Esophagus mucosa (tissue), 1 donor: ENCODE measurements around the gene C12orf43. TPM values are rescaled to one million over a fixed set of nuclear protein-coding genes. Genes with fewer than 3 reads are reported as not detected.

Experiments used
- ATAC-seq: fragments of 200-7000 bp; cut with Tn5 transposase; one replicate; pipeline ENCODE4 v1.9.1; 2020
- total RNA-seq: library from RNA; stranded (reverse); gene quantifications from one replicate; pipeline ENCODE4 v1.2.4, GENCODE V29; 2023
- donor health status: DM: yes; HTN: yes; CAD: no.

The C12orf43 gene
- total RNA-seq, 1 donor from 2014 or later: 7.9 TPM

GRCh38 chr12:121030576-121031212 lies 14.4 kb upstream of the C12orf43 start:
- ATAC-seq: no peak

GRCh38 chr12:121026274-121027045 lies 10.2 kb upstream of the C12orf43 start:
- peak; percentile 14 for ATAC-seq

GRCh38 chr12:121025442-121026226 lies 9.3 kb upstream of the C12orf43 start:
- ATAC-seq: peak; percentile 84

DNA sequence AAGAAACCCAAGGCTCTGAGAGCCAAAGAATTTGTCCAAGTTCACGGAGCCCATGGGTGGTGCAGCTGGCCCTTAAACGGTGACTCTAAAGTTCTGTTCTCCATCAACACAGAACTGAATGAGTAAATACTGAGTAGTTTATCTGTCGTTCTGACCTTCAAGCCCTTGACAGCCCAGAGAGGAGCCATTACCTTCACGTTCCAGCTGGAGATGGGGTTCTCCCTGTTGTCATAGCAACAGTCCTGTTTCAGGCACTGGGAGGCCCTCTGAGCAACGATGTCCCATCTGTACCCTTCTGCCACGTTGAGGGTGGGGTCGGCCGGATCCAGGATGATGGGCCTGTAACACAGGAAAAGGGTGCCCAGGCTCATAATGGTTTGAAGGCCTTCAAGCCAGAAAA lies 7.5 kb upstream of the C12orf43 start:
- no peak for ATAC-seq

- no peak for ATAC-seq
Measured at GRCh38 chr12:121022713-121023112, 6.4 kb upstream of the C12orf43 start.

DNA sequence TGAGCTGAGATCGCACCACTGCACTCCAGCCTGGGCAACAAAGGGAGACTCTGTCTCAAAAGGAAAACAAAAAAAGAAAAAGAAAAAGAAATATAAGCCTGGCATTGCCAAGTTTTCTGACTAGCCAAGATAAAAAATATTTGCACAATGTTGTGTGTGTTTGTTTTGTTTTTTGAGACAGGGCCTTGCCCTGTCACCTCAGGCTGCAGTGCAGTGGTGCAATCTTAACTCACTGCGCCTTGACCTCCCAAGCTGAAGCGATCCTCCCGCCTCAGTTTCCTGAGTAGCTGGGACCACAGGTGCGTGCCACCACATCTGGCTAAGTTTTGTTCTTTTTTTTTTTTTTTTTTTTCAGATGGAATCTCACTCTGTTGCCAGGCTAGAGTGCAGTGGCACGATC lies 5.5 kb upstream of the C12orf43 start:
- no peak for ATAC-seq

GRCh38 chr12:121018860-121019617 lies 2.8 kb upstream of the C12orf43 start:
- no peak for ATAC-seq

DNA sequence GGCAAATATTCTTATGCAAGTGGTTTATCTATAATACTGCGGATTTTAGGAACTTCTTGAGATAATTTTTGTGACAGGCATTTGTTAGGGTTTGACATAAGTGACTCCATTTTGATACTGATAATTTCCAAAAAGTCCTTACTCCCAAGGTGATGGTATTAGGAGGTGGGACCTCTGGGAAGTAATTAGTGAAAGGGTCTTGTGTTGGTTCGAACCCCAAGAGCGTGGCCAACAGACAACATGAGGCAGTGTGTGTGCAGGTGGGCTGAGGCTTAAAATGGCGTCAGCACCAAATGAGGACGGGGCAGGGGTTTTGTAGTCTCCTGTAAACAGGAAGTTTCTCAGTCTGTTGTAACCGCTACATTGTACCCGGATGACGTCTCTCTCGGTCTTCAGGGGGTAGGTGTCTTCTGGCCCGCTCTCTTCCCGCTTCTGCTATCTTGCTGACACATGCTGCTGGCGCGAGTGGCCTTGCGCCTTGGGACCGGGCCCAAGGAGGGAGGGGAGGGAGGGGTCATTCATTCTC lies 1.7 kb upstream of the C12orf43 start:
- ATAC-seq: no peak

- no peak for ATAC-seq
Measured at GRCh38 chr12:121013715-121014114, 2.6 kb downstream of the C12orf43 start.

- ATAC-seq: no peak
Measured at GRCh38 chr12:121011820-121012219, 4.5 kb downstream of the C12orf43 start.

- no peak for ATAC-seq
Measured at GRCh38 chr12:121010860-121011259, 5.4 kb downstream of the C12orf43 start.

GRCh38 chr12:121009741-121010140 lies 6.5 kb downstream of the C12orf43 start:
- peak; percentile 85 for ATAC-seq

DNA sequence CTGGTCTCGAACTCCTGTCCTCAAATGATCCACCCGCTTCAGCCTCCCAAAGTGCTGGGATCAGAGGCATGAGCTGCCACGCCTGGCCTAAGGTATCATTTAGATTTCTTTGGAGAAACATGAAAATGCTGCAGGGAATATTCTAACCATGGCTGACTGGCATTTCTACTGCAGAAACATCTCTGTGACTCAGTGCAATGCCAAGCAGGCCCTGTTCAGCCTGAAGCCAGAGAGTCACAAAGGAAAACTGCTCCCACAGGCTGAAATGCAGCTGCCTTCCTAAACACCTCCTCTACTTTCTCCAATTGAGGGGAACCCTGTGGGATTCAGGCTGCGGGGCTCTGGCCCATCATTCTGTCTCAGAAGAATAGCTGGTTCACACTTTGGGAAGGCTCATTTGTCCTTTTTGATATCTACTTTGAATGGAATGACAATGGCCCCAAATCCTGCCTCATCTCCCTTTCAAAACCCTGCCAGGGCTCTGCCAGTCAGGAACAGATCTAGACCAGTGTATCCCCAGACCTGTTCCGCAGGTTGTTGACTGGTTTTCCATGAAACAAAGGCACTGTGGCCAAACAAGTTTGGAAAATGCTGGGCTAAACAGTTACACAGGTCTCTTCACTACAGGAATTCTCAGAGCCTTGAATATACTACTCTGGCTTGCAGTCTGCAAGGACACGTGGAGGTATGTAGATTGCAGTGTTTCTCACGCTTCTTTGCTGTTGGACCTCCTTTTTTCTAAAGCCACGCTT lies 7.8 kb downstream of the C12orf43 start:
- peak; percentile 81 for ATAC-seq

DNA sequence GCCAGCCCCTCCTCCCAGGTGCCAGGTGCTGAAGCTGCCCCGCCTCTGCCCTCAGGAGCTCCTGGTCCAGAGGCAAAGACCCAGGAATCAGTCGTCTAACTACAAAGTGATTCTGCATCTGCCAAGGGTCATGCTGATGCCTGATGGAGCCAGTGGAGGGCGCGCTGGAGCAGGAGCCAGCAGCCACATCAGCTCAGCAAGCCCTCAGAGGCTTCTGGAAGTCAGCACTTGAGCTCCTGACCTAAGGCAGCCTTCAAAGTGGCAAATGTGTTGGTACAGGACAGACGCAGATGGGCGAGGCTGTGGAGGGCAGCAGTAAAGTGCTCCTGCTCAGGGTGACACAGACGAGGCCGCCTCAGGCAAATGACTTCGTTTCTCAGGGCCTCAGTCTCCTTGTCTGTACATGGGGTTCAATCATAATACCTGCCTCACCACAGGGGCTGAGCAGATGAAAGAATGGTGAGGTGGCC lies 10.9 kb downstream of the C12orf43 start:
- ATAC-seq: peak; percentile 35

GRCh38 chr12:121004253-121004815 lies 12.0 kb downstream of the C12orf43 start:
- no peak for ATAC-seq

- ATAC-seq: no peak
Measured at GRCh38 chr12:121003650-121004049, 12.6 kb downstream of the C12orf43 start.

GRCh38 chr12:121001841-121002483 lies 14.3 kb downstream of the C12orf43 start:
- ATAC-seq: no peak

- peak; percentile 3 for ATAC-seq
Measured at GRCh38 chr12:121001060-121001459, 15.2 kb downstream of the C12orf43 start.

DNA sequence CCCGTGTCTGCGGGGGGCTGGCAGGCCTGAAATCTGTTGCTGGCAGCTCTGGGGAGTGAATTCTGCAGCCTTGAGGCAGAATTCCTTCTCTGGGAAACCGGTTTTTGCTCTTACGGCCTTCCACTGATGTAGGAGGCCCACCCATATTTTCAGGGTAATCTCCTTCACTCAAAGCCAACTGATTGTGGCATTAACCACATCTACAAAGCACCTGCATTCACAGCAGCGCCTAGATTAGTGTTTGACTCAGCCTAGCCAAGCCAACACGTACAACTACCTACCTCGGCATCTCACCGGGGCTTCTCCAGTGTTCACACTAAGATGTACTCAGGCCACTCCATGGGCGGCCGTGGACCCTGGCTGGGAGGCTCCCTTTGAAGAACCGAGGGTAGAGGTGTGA lies 15.8 kb downstream of the C12orf43 start:
- ATAC-seq: no peak
